Measurements from ENCODE around the gene COL4A3. TPM values are rescaled to one million over a fixed set of nuclear protein-coding genes. Genes with fewer than 3 reads are reported as not detected.

The COL4A3 gene
- total and polyA plus RNA-seq, 8 donors = under 0.01 to 2.9 (median 0.90) TPM

GRCh38 chr2:227206406-227206805 is 42.0 kb downstream of the COL4A3 start:
- H3K27me3 ChIP-seq = no peaks in the 10 kb centered on the region
- H3K9me3 ChIP-seq = no peaks in the 10 kb centered on the region
- no peak overlapping the region for H3K27ac ChIP-seq
- H3K4me1 ChIP-seq = no peaks in the 10 kb centered on the region
- H3K4me3 ChIP-seq = no peak overlapping the region
- 87 to 93% (median 92%) methylated on average over 9 of the region's 9 CpGs for WGBS, 5 donors
- H3K36me3 ChIP-seq = no peaks in the 10 kb centered on the region
- intact Hi-C loops (cut with DNase I; ENCODE audit: low total_unique reads) = no loop called here
- DNase-seq = no peak
- TF ChIP-seq POLR2A (IDR thresholded peaks at IDR 0.05) (no peak), EP300 (IDR thresholded peaks at IDR 0.05) (no peak), CTCF (IDR thresholded peaks at IDR 0.05) (no peak), POLR2AphosphoS5 (IDR thresholded peaks at IDR 0.05) (no peak)

- no peak for TF ChIP-seq CTCF (IDR thresholded peaks at IDR 0.05)
- no peak for TF ChIP-seq POLR2A (IDR thresholded peaks at IDR 0.05)
- no peak for TF ChIP-seq EP300 (IDR thresholded peaks at IDR 0.05)
- no peak for TF ChIP-seq POLR2AphosphoS5 (IDR thresholded peaks at IDR 0.05)
- no peaks in the 10 kb centered on the region for H3K4me1 ChIP-seq
These were observed 43.1 kb downstream of the COL4A3 start for GRCh38 chr2:227207573-227207972.

GRCh38 chr2:227214622-227215041 is 50.2 kb downstream of the COL4A3 start:
- 70 to 78% (median 71%) methylated on average over 3 of the region's 3 CpGs for WGBS, 5 donors
- H3K4me1 ChIP-seq = no peaks in the 10 kb centered on the region
- no peak overlapping the region for H3K27ac ChIP-seq
- no peaks in the 10 kb centered on the region for H3K9me3 ChIP-seq
- H3K4me3 ChIP-seq = no peak overlapping the region
- DNase-seq = no peak
- intact Hi-C loops (cut with DNase I; ENCODE audit: low total_unique reads) = no loop called here
- no peak for TF ChIP-seq EP300 (IDR thresholded peaks at IDR 0.05)
- TF ChIP-seq CTCF (IDR thresholded peaks at IDR 0.05) = no peak
- TF ChIP-seq POLR2AphosphoS5 (IDR thresholded peaks at IDR 0.05) = no peak
- TF ChIP-seq POLR2A (IDR thresholded peaks at IDR 0.05) = no peak
- H3K36me3 ChIP-seq = no peaks in the 10 kb centered on the region
- H3K27me3 ChIP-seq = no peaks in the 10 kb centered on the region

More at GRCh38 chr2:227207573-227207972, 43.1 kb downstream of the COL4A3 start:
- intact Hi-C loops (cut with DNase I; ENCODE audit: low total_unique reads) = no loop called here
- H3K9me3 ChIP-seq = no peaks in the 10 kb centered on the region
- no peaks in the 10 kb centered on the region for H3K27me3 ChIP-seq
- 76 to 94% (median 78%) methylated on average over 2 of the region's 2 CpGs for WGBS, 5 donors
- H3K36me3 ChIP-seq = no peaks in the 10 kb centered on the region
- no peak overlapping the region for H3K4me3 ChIP-seq
- DNase-seq = no peak
- H3K27ac ChIP-seq = no peak overlapping the region

GRCh38 chr2:227219312-227220105 is 55.1 kb downstream of the COL4A3 start:
- no peak for DNase-seq
- no peaks in the 10 kb centered on the region for H3K9me3 ChIP-seq
- H3K27ac ChIP-seq = no peak overlapping the region
- intact Hi-C loops (cut with DNase I; ENCODE audit: low total_unique reads) = no loop called here
- H3K4me3 ChIP-seq = no peak overlapping the region
- 39 to 57% (median 47%) methylated on average over 4 of the region's 4 CpGs for WGBS, 5 donors
- TF ChIP-seq CTCF (IDR thresholded peaks at IDR 0.05) (no peak), POLR2A (IDR thresholded peaks at IDR 0.05) (no peak), POLR2AphosphoS5 (IDR thresholded peaks at IDR 0.05) (no peak), EP300 (IDR thresholded peaks at IDR 0.05) (no peak)
- no peaks in the 10 kb centered on the region for H3K36me3 ChIP-seq
- H3K27me3 ChIP-seq = no peaks in the 10 kb centered on the region
- no peaks in the 10 kb centered on the region for H3K4me1 ChIP-seq

All from stomach (tissue), 9 donors.